Transverse colon (tissue), 4 donors: ENCODE measurements around the gene ZFYVE27. TPM values are rescaled to one million over a fixed set of nuclear protein-coding genes. Genes with fewer than 3 reads are reported as not detected.

Experiments
- DNase-seq: peaks from one replicate; pipeline ENCODE4 v3.0.0-alpha.2; 2019
- H3K27ac ChIP-seq, 4 donors: fragments of 200-600 bp; sonication (generic); 2 replicates each; pipeline ENCODE4 v1.5.1; 2016 to 2018; ENCODE audit warnings: inconsistent platforms in 4 of 4
- H3K27me3 ChIP-seq: fragments of 200-600 bp; sonication (generic); 2 replicates; pipeline ENCODE4 v1.5.1; 2017; ENCODE audit warnings: inconsistent platforms
- H3K36me3 ChIP-seq, 4 donors: fragments of 200-600 bp; sonication (generic); 2 replicates each; pipeline ENCODE4 v1.5.1; 2017 to 2019; ENCODE audit warnings: inconsistent platforms in 4 of 4
- H3K4me1 ChIP-seq, 4 donors: fragments of 200-600 bp; sonication (generic); 2 replicates each; pipeline ENCODE4 v1.5.1; 2017 to 2020; ENCODE audit warnings: inconsistent platforms in 4 of 4
- H3K4me3 ChIP-seq, 4 donors: fragments of 200-600 bp; sonication (generic); 1 replicate in 1 of 4; 2 replicates in 3 of 4; pipeline versions ENCODE4 v1.5.1 to v1.6.1; 2017 to 2019; ENCODE audit warnings: inconsistent platforms in 4 of 4
- H3K9me3 ChIP-seq, 2 donors: fragments of 200-600 bp; sonication (generic); 2 replicates each; pipeline ENCODE4 v1.5.1; 2017 to 2019; ENCODE audit warnings: inconsistent platforms in 2 of 2
- CTCF ChIP-seq, 5 experiments: fragments of 200-600 bp in 3 of 5; fragments of 450-650 bp in 2 of 5; sonication (generic) in 3 of 5; IDR thresholded peaks; 1 replicate in 2 of 5; 2 replicates in 3 of 5; pipeline ENCODE4 v1.5.1; 2016 to 2017; ENCODE audit warnings: antibody characterized with exemption in 5 of 5, inconsistent platforms in 3 of 5, mild to moderate bottlenecking in 2 of 5, moderate library complexity in 1 of 5
- EP300 ChIP-seq: sonication (generic); formaldehyde crosslinking; IDR thresholded peaks from one replicate; pipeline ENCODE4 v1.6.1; 2017; ENCODE audit warnings: antibody characterized with exemption, low read depth
- POLR2A ChIP-seq: fragments of 450-650 bp; IDR thresholded peaks from one replicate; pipeline ENCODE4 v1.6.1; 2016; ENCODE audit warnings: antibody characterized with exemption, mild to moderate bottlenecking, moderate library complexity
- POLR2AphosphoS5 ChIP-seq, 3 donors: sonication (generic); formaldehyde crosslinking; IDR thresholded peaks; one replicate each; pipeline ENCODE4 v1.6.1; 2016; ENCODE audit warnings: antibody characterized with exemption in 3 of 3
- WGBS, 2 donors: methylation state at CpG; one replicate each; pipeline ENCODE4 v1.1.5; 2018; ENCODE audit warnings: low coverage in 1 of 2; 5-methylcytosine and 5-hydroxymethylcytosine counted together
- in situ Hi-C, 4 donors: fragments of 200-750 bp; cut with MboI; loops; one replicate each; pipeline versions ENCODE4 v1.15.0 to v1.15.1; 2017; ENCODE audit warnings: low sequenced_read_pairs in 3 of 4, low pct_ligation_motif_present in 1 of 4, low pct_unique_long_range_greater_than_20kb in 1 of 4
- intact Hi-C: fragments of 100-400 bp; cut with DNase I; formaldehyde crosslinking; loops from one replicate; pipeline ENCODE4 v1.15.1; 2023; ENCODE audit warnings: low total_unique reads
- total RNA-seq, 4 donors: library from RNA; depleted of rRNA; stranded (reverse); fragments of >200 nt; gene quantifications; one replicate each; pipeline ENCODE4 v1.1.0, GENCODE V29; 2016

The ZFYVE27 gene
- total RNA-seq, 4 donors from 2014 or later: 46.4 to 102 (median 63.9) TPM

- peaks cover 47% of the 10 kb centered on the region for H3K27me3 ChIP-seq
- no peak for DNase-seq
- no peaks in the 10 kb centered on the region for H3K9me3 ChIP-seq
- WGBS, 2 donors: 83 to 100% methylated on average over 1 to 9 of the region's 9 CpGs
- in situ Hi-C loops: no loop called here
- no peaks in the 10 kb centered on the region for H3K36me3 ChIP-seq
- intact Hi-C loops: no loop called here
- TF ChIP-seq EP300: no peak
- TF ChIP-seq POLR2AphosphoS5 (IDR thresholded peaks at IDR 0.05): no peak
- no peak for TF ChIP-seq CTCF (IDR thresholded peaks at IDR 0.05)
- no peak for TF ChIP-seq POLR2A
- no peak overlapping the region for H3K4me3 ChIP-seq
- H3K27ac ChIP-seq: no peak overlapping the region
- peaks cover 0 to 6% (median 6%) of the 10 kb centered on the region in 4 donors for H3K4me1 ChIP-seq
Observed at GRCh38 chr10:97768322-97769315, 31.7 kb downstream of the ZFYVE27 start.

GRCh38 chr10:97770255-97770654, 33.3 kb downstream of the ZFYVE27 start:
- TF ChIP-seq POLR2AphosphoS5 (IDR thresholded peaks at IDR 0.05) (no peak), EP300 (no peak), CTCF (IDR thresholded peaks at IDR 0.05) (no peak), POLR2A (no peak)
- H3K27ac ChIP-seq: no peak overlapping the region
- H3K27me3 ChIP-seq: peaks cover 54% of the 10 kb centered on the region
- WGBS, 2 donors: 74 to 83% methylated on average over 1 to 5 of the region's 5 CpGs
- intact Hi-C loops (no loop called here), in situ Hi-C loops (no loop called here)
- H3K9me3 ChIP-seq: no peaks in the 10 kb centered on the region
- H3K4me3 ChIP-seq: no peak overlapping the region
- no peaks in the 10 kb centered on the region for H3K36me3 ChIP-seq
- no peak for DNase-seq
- H3K4me1 ChIP-seq: peaks cover 0 to 6% (median 6%) of the 10 kb centered on the region in 4 donors

- no peak overlapping the region for H3K27ac ChIP-seq
- H3K4me3 ChIP-seq: peak overlapping the region in 2 of 4 donors; percentile 12 to 19
- no peak for TF ChIP-seq POLR2A
- TF ChIP-seq EP300: no peak
- no peak for TF ChIP-seq POLR2AphosphoS5 (IDR thresholded peaks at IDR 0.05)
- TF ChIP-seq CTCF (IDR thresholded peaks at IDR 0.05): no peak
- intact Hi-C loops (no loop called here), in situ Hi-C loops (no loop called here)
- 2% methylated on average over 52 of the region's 90 CpGs; no CpG with 5 or more reads in 1 of the 2 donors for WGBS, 2 donors
- H3K36me3 ChIP-seq: no peaks in the 10 kb centered on the region
- DNase-seq: no peak
- peaks cover 54% of the 10 kb centered on the region for H3K27me3 ChIP-seq
- no peaks in the 10 kb centered on the region for H3K9me3 ChIP-seq
- H3K4me1 ChIP-seq: peaks cover 0 to 6% (median 6%) of the 10 kb centered on the region in 4 donors
Observed at GRCh38 chr10:97771055-97771891, 34.3 kb downstream of the ZFYVE27 start.
